Measurements from ENCODE around the gene EYS. TPM values are rescaled to one million over a fixed set of nuclear protein-coding genes. Genes with fewer than 3 reads are reported as not detected.
A peak's percentile ranks its signal among the peaks of the same experiment; 100 is the strongest.

EYS gene
- total RNA-seq, 2 donors from 2014 or later, result 0.18 to 3.5 TPM

GRCh38 chr6:64103480-64103879, 1603.5 kb downstream of the EYS start:
- Histone ChIP-seq H3K36me3 (no peaks in the 10 kb centered on the region), H3K27me3 (replicated peaks; ENCODE audit: insufficient read depth) (no peaks in the 10 kb centered on the region), H3K4me3 (no peak overlapping the region), H3K9me3 (no peaks in the 10 kb centered on the region), H3K27ac (no peak overlapping the region), H3K4me1 (replicated peaks) (no peaks in the 10 kb centered on the region)
- WGBS, result 71% methylated on average over 1 of the region's 1 CpG
- no peak for DNase-seq (ENCODE audit: low spot score)
- intact Hi-C loops (cut with DNase I), result no loop called here
- no peak for TF ChIP-seq POLR2AphosphoS5 (IDR thresholded peaks at IDR 0.05)

DNA sequence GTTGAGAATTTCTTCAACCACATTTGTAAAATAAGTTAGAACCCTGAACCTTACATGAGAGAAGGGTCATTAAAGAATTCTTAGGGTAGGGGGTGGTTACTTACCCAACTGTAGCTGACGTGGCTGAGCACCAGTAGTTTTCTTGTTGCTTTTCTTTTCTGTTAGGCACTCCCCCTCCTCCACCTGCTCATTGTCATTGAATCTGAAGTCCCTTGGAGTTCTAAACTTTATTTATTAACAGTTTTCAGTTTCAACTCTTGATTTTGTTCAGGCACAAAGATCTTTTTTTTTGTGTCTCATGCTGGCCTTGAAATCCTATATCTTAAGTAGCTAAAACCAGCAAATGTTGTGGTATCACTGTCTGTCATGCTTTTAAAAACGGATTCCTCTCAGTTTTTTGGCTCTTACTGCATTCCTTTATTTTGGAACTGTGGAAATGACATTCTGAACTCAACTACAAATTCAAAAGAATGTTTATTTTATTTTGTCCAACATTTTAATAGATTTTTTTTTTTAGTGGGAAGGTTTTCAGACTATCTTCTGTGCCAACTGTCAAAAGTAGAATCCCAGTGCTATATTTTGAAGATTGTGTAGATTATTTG, 1606.2 kb downstream of the EYS start:
- H3K27me3 ChIP-seq (replicated peaks; ENCODE audit: insufficient read depth), result no peaks in the 10 kb centered on the region
- WGBS, result 28% methylated on average over 2 of the region's 2 CpGs
- H3K4me1 ChIP-seq (replicated peaks), result no peaks in the 10 kb centered on the region
- no peak overlapping the region for H3K4me3 ChIP-seq
- no peak overlapping the region for H3K27ac ChIP-seq
- H3K9me3 ChIP-seq, result no peaks in the 10 kb centered on the region
- TF ChIP-seq, protein P1, sequence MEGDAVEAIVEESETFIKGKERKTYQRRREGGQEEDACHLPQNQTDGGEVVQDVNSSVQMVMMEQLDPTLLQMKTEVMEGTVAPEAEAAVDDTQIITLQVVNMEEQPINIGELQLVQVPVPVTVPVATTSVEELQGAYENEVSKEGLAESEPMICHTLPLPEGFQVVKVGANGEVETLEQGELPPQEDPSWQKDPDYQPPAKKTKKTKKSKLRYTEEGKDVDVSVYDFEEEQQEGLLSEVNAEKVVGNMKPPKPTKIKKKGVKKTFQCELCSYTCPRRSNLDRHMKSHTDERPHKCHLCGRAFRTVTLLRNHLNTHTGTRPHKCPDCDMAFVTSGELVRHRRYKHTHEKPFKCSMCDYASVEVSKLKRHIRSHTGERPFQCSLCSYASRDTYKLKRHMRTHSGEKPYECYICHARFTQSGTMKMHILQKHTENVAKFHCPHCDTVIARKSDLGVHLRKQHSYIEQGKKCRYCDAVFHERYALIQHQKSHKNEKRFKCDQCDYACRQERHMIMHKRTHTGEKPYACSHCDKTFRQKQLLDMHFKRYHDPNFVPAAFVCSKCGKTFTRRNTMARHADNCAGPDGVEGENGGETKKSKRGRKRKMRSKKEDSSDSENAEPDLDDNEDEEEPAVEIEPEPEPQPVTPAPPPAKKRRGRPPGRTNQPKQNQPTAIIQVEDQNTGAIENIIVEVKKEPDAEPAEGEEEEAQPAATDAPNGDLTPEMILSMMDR (IDR thresholded peaks at IDR 0.05), result no peak
- TF ChIP-seq POLR2A (IDR thresholded peaks at IDR 0.05) (no peak), POLR2AphosphoS5 (IDR thresholded peaks at IDR 0.05) (no peak)
- no peaks in the 10 kb centered on the region for H3K36me3 ChIP-seq
- intact Hi-C loops (cut with DNase I), result no loop called here
- DNase-seq (ENCODE audit: low spot score), result no peak

- WGBS, result 67% methylated on average over 2 of the region's 2 CpGs
Observed at GRCh38 chr6:64090352-64090751, 1616.7 kb downstream of the EYS start.

GRCh38 chr6:64085126-64085525, 1621.9 kb downstream of the EYS start:
- Histone ChIP-seq H3K36me3 (no peaks in the 10 kb centered on the region), H3K4me3 (no peak overlapping the region), H3K27ac (no peak overlapping the region), H3K27me3 (replicated peaks; ENCODE audit: insufficient read depth) (no peaks in the 10 kb centered on the region), H3K4me1 (replicated peaks) (no peaks in the 10 kb centered on the region), H3K9me3 (no peaks in the 10 kb centered on the region)
- DNase-seq (ENCODE audit: low spot score), result no peak
- TF ChIP-seq POLR2AphosphoS5 (IDR thresholded peaks at IDR 0.05) (no peak), POLR2A (IDR thresholded peaks at IDR 0.05) (no peak)
- TF ChIP-seq, protein P1 (IDR thresholded peaks at IDR 0.05), result no peak
- intact Hi-C loops (cut with DNase I), result no loop called here
- 76% methylated on average over 13 of the region's 13 CpGs for WGBS

More at GRCh38 chr6:64090352-64090751, 1616.7 kb downstream of the EYS start:
- intact Hi-C loops (cut with DNase I), result no loop called here
- H3K4me1 ChIP-seq (replicated peaks), result no peaks in the 10 kb centered on the region
- no peak overlapping the region for H3K27ac ChIP-seq
- no peak overlapping the region for H3K4me3 ChIP-seq
- H3K9me3 ChIP-seq, result no peaks in the 10 kb centered on the region
- H3K36me3 ChIP-seq, result no peaks in the 10 kb centered on the region
- no peaks in the 10 kb centered on the region for H3K27me3 ChIP-seq (replicated peaks; ENCODE audit: insufficient read depth)
- no peak for DNase-seq (ENCODE audit: low spot score)
- TF ChIP-seq, protein P1 (IDR thresholded peaks at IDR 0.05), result no peak
- TF ChIP-seq POLR2AphosphoS5 (IDR thresholded peaks at IDR 0.05), result no peak
- no peak for TF ChIP-seq POLR2A (IDR thresholded peaks at IDR 0.05)

DNA sequence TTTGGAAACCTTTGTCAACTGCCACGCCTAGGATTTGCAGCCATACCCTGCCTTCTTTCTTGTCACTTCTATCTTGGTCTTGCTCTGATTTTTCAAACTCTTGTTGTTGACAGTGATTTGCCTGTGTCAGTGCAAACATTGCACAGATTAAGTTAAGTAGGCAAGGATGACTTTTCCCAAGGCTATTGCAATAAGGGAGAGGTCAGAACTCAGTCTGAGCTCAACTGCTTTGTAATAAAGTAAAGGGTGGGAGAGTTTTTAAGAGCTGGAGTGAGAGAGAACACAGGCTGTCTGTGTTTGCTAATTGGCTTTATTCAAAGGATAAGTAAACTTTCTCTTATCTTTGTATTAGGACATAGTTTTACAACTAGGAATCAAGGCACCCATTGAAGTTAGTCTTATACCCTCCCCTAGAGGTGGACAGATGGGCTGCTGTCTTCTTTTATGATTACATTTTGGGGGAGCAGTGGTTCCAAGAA, 1622.8 kb downstream of the EYS start:
- no peak for DNase-seq (ENCODE audit: low spot score)
- intact Hi-C loops (cut with DNase I), result no loop called here
- Histone ChIP-seq H3K36me3 (no peaks in the 10 kb centered on the region), H3K4me3 (no peak overlapping the region), H3K27me3 (replicated peaks; ENCODE audit: insufficient read depth) (no peaks in the 10 kb centered on the region), H3K9me3 (no peaks in the 10 kb centered on the region), H3K4me1 (replicated peaks) (no peaks in the 10 kb centered on the region), H3K27ac (no peak overlapping the region)
- TF ChIP-seq, protein P1 (IDR thresholded peaks at IDR 0.05), result peak in 1 of 4 experiments; percentile 10
- no peak for TF ChIP-seq POLR2A (IDR thresholded peaks at IDR 0.05)
- WGBS, result 50% methylated on average over 1 of the region's 1 CpG
